Neural progenitor cell (in vitro differentiated cells): ENCODE data around the gene SDHAF3. TPM values are rescaled to one million over a fixed set of nuclear protein-coding genes. Genes with fewer than 3 reads are reported as not detected.
A peak's percentile ranks its signal among the peaks of the same experiment; 100 is the strongest.
"Not testable (repeated sequence)": the region's sequence is repeated elsewhere in the genome, so short reads cannot be mapped to it uniquely, and the experiment has no call there.

Source experiments
- DNase-seq: peaks from one replicate; pipeline ENCODE4 v3.0.0-alpha.2; 2016; ENCODE audit warnings: low spot score
- H2AFZ ChIP-seq: fragments of 200-600 bp; sonication (generic); replicated peaks from 2 replicates; pipeline ENCODE4 v1.6.1; 2016; ENCODE audit warnings: antibody characterized with exemption
- H3F3A ChIP-seq: fragments of 200-600 bp; sonication (generic); 2 replicates; pipeline ENCODE4 v1.6.1; 2016; ENCODE audit warnings: antibody characterized with exemption, low read depth
- H3K27ac ChIP-seq: fragments of 200-600 bp; sonication (generic); 2 replicates; pipeline ENCODE4 v1.5.1; 2016; ENCODE audit warnings: mild to moderate bottlenecking
- H3K27me3 ChIP-seq: fragments of 200-600 bp; sonication (generic); 2 replicates; pipeline ENCODE4 v1.6.1; 2016; ENCODE audit warnings: mild to moderate bottlenecking, moderate library complexity
- H3K36me3 ChIP-seq: fragments of 200-600 bp; sonication (generic); 2 replicates; pipeline ENCODE4 v1.5.1; 2016
- H3K4me1 ChIP-seq: fragments of 200-600 bp; sonication (generic); 2 replicates; pipeline ENCODE4 v1.6.1; 2016; ENCODE audit warnings: mixed run types
- H3K4me2 ChIP-seq: fragments of 200-600 bp; sonication (generic); 2 replicates; pipeline ENCODE4 v1.6.1; 2016
- H3K4me3 ChIP-seq: fragments of 200-600 bp; sonication (generic); 2 replicates; pipeline ENCODE4 v1.5.1; 2016
- H3K79me2 ChIP-seq: fragments of 200-600 bp; sonication (generic); 2 replicates; pipeline ENCODE4 v1.6.1; 2016; ENCODE audit warnings: low read depth
- H3K9ac ChIP-seq: fragments of 200-600 bp; sonication (generic); 2 replicates; pipeline ENCODE4 v1.6.1; 2016
- H3K9me3 ChIP-seq: fragments of 200-600 bp; sonication (generic); 2 replicates; pipeline ENCODE4 v1.5.1; 2016; ENCODE audit warnings: low read depth
- H4K20me1 ChIP-seq: fragments of 200-600 bp; sonication (generic); 2 replicates; pipeline ENCODE4 v1.6.1; 2016; ENCODE audit warnings: low read depth
- H3K27ac Mint-ChIP-seq: 3 replicates; pipeline ENCODE4 v1.8.0; 2021; ENCODE audit warnings: mixed read lengths
- H3K27me3 Mint-ChIP-seq: 2 replicates; pipeline ENCODE4 v1.8.0; 2022; ENCODE audit warnings: low read depth, mild to moderate bottlenecking, inconsistent platforms, moderate library complexity, mixed read lengths; ENCODE audit not compliant: insufficient read depth
- H3K36me3 Mint-ChIP-seq: 3 replicates; pipeline ENCODE4 v1.8.0; 2021; ENCODE audit warnings: mixed read lengths
- H3K4me1 Mint-ChIP-seq: 3 replicates; pipeline ENCODE4 v1.8.0; 2021; ENCODE audit warnings: mixed read lengths
- H3K4me3 Mint-ChIP-seq: 3 replicates; pipeline ENCODE4 v1.8.0; 2021; ENCODE audit warnings: mild to moderate bottlenecking, moderate library complexity, mixed read lengths
- H3K9me3 Mint-ChIP-seq: 3 replicates; pipeline ENCODE4 v1.8.0; 2020; ENCODE audit warnings: mixed read lengths
- CTCF ChIP-seq: fragments of 200-600 bp; sonication (generic); IDR thresholded peaks from 2 replicates; pipeline ENCODE4 v1.5.1; 2017; ENCODE audit warnings: antibody characterized with exemption, mild to moderate bottlenecking
- EZH2 ChIP-seq: fragments of 200-600 bp; sonication (generic); IDR thresholded peaks from 2 replicates; pipeline ENCODE4 v1.6.1; 2017; ENCODE audit warnings: antibody characterized with exemption, mild to moderate bottlenecking, moderate library complexity
- EZH2phosphoT487 ChIP-seq: fragments of 200-600 bp; sonication (generic); IDR thresholded peaks from 2 replicates; pipeline ENCODE4 v1.6.1; 2017; ENCODE audit warnings: antibody characterized with exemption
- total RNA-seq: library from RNA; depleted of rRNA; stranded (reverse); fragments of >200 nt; gene quantifications from 2 replicates; pipeline ENCODE4 v1.2.3, GENCODE V29; 2015; ENCODE audit warnings: low replicate concordance

SDHAF3 gene
- total RNA-seq, 1 donor from 2014 or later: 59.5 TPM

- Histone ChIP-seq H3K27me3 (no peaks in the 10 kb centered on the region), H3K9ac (no peak overlapping the region), H3K4me3 (no peak overlapping the region), H3K4me2 (no peak overlapping the region), H3K4me1 (no peaks in the 10 kb centered on the region), H3K9me3 (no peaks in the 10 kb centered on the region), H4K20me1 (peaks cover 4% of the 10 kb centered on the region), H3K79me2 (peaks cover 5% of the 10 kb centered on the region), H3F3A (no peaks in the 10 kb centered on the region), H3K27ac (no peak overlapping the region), H3K36me3 (no peaks in the 10 kb centered on the region), H2AFZ (no peak overlapping the region)
- H3K36me3 Mint-ChIP-seq: no peaks in the 10 kb centered on the region
- no peaks in the 10 kb centered on the region for H3K9me3 Mint-ChIP-seq
- H3K27me3 Mint-ChIP-seq: no peaks in the 10 kb centered on the region
- no peak for DNase-seq
- no peak overlapping the region for H3K4me3 Mint-ChIP-seq
- no peak overlapping the region for H3K27ac Mint-ChIP-seq
- TF ChIP-seq EZH2phosphoT487: no peak
- no peak for TF ChIP-seq CTCF
- TF ChIP-seq EZH2: no peak
- no peaks in the 10 kb centered on the region for H3K4me1 Mint-ChIP-seq
These were observed 56.8 kb downstream of the SDHAF3 start for GRCh38 chr7:97174303-97174702.

GRCh38 chr7:97179454-97180104 is 62.1 kb downstream of the SDHAF3 start:
- Histone ChIP-seq H3K27me3 (no peaks in the 10 kb centered on the region), H3K4me3 (no peak overlapping the region), H3K79me2 (peaks cover 6% of the 10 kb centered on the region), H2AFZ (no peak overlapping the region), H4K20me1 (peaks cover 13% of the 10 kb centered on the region), H3K4me2 (no peak overlapping the region), H3K9ac (no peak overlapping the region), H3K4me1 (no peaks in the 10 kb centered on the region), H3K36me3 (peaks cover 8% of the 10 kb centered on the region), H3F3A (no peaks in the 10 kb centered on the region), H3K9me3 (no peaks in the 10 kb centered on the region), H3K27ac (no peak overlapping the region)
- no peaks in the 10 kb centered on the region for H3K27me3 Mint-ChIP-seq
- DNase-seq: peak; percentile 72
- H3K36me3 Mint-ChIP-seq: peaks cover 21% of the 10 kb centered on the region
- TF ChIP-seq CTCF: peak; percentile 83
- no peak for TF ChIP-seq EZH2
- no peak for TF ChIP-seq EZH2phosphoT487
- no peak overlapping the region for H3K27ac Mint-ChIP-seq
- peaks cover 3% of the 10 kb centered on the region for H3K9me3 Mint-ChIP-seq
- no peak overlapping the region for H3K4me3 Mint-ChIP-seq
- no peaks in the 10 kb centered on the region for H3K4me1 Mint-ChIP-seq

GRCh38 chr7:97187067-97187466 is 69.6 kb downstream of the SDHAF3 start:
- no peaks in the 10 kb centered on the region for H3K27me3 ChIP-seq
- H3K27ac ChIP-seq: no peak overlapping the region
- no peaks in the 10 kb centered on the region for H4K20me1 ChIP-seq
- no peaks in the 10 kb centered on the region for H3K9me3 ChIP-seq
- Mint-ChIP-seq H3K4me1 (no peaks in the 10 kb centered on the region), H3K27me3 (no peaks in the 10 kb centered on the region), H3K27ac (no peak overlapping the region), H3K36me3 (peaks cover 29% of the 10 kb centered on the region), H3K4me3 (no peak overlapping the region), H3K9me3 (peaks cover 3% of the 10 kb centered on the region)
- no peaks in the 10 kb centered on the region for H3K4me1 ChIP-seq
- no peaks in the 10 kb centered on the region for H3K36me3 ChIP-seq
- no peak for DNase-seq
- no peaks in the 10 kb centered on the region for H3F3A ChIP-seq
- no peaks in the 10 kb centered on the region for H3K79me2 ChIP-seq
- no peak overlapping the region for H3K4me2 ChIP-seq
- no peak for TF ChIP-seq EZH2phosphoT487
- TF ChIP-seq EZH2: no peak
- TF ChIP-seq CTCF: no peak
- H3K9ac ChIP-seq: no peak overlapping the region
- H3K4me3 ChIP-seq: no peak overlapping the region
- H2AFZ ChIP-seq: no peak overlapping the region

- H3K4me1 ChIP-seq, DNase-seq, H3K27me3 Mint-ChIP-seq, H2AFZ ChIP-seq, H3K27me3 ChIP-seq, H4K20me1 ChIP-seq, H3K4me3 ChIP-seq, H3K27ac ChIP-seq, H3K4me1 Mint-ChIP-seq, H3K9ac ChIP-seq, H3K4me2 ChIP-seq, H3K9me3 Mint-ChIP-seq, H3K4me3 Mint-ChIP-seq, H3F3A ChIP-seq, H3K27ac Mint-ChIP-seq, H3K79me2 ChIP-seq, H3K9me3 ChIP-seq, H3K36me3 ChIP-seq, H3K36me3 Mint-ChIP-seq: not testable (repeated sequence)
These were observed 78.7 kb downstream of the SDHAF3 start for GRCh38 chr7:97196174-97196573.
